ENCODE data around the gene UNC13D. TPM values are rescaled to one million over a fixed set of nuclear protein-coding genes. Genes with fewer than 3 reads are reported as not detected.

UNC13D gene
- total RNA-seq, 3 donors from 2014 or later: 5.6 to 15.5 (median 8.5) TPM

GRCh38 chr17:75814900-75815373, 29.3 kb downstream of the UNC13D start:
- peaks cover 9% of the 10 kb centered on the region for H3K36me3 ChIP-seq
- peaks cover 0 to under 1% of the 10 kb centered on the region in 2 donors for H3K4me1 ChIP-seq
- no peak overlapping the region for H3K4me3 ChIP-seq
- no peak for DNase-seq (ENCODE audit: low spot score in 2 of 2)
- intact Hi-C loops (cut with DNase I; ENCODE audit: low total_unique reads): no loop called here
- peak overlapping the region; percentile 10 to 61 for H3K27ac ChIP-seq
- no peaks in the 10 kb centered on the region for H3K27me3 ChIP-seq
- TF ChIP-seq POLR2A (IDR thresholded peaks at IDR 0.05): no peak
- no peak for TF ChIP-seq POLR2AphosphoS5 (IDR thresholded peaks at IDR 0.05)
- TF ChIP-seq CTCF (IDR thresholded peaks at IDR 0.05): no peak
- H3K9me3 ChIP-seq: no peaks in the 10 kb centered on the region

GRCh38 chr17:75814021-75814395, 30.2 kb downstream of the UNC13D start:
- intact Hi-C loops (cut with DNase I; ENCODE audit: low total_unique reads): no loop called here
- Histone ChIP-seq H3K9me3 (no peaks in the 10 kb centered on the region), H3K27ac (no peak overlapping the region), H3K36me3 (peaks cover 4% of the 10 kb centered on the region), H3K4me3 (no peak overlapping the region), H3K27me3 (no peaks in the 10 kb centered on the region), H3K4me1 (peaks cover 7 to 9% of the 10 kb centered on the region in 2 donors)
- DNase-seq (ENCODE audit: low spot score in 2 of 2): no peak
- TF ChIP-seq CTCF (IDR thresholded peaks at IDR 0.05) (no peak), POLR2AphosphoS5 (IDR thresholded peaks at IDR 0.05) (no peak), POLR2A (IDR thresholded peaks at IDR 0.05) (no peak)

- peak in 1 of 2 donors; percentile 31 for DNase-seq (ENCODE audit: low spot score in 2 of 2)
- TF ChIP-seq POLR2AphosphoS5 (IDR thresholded peaks at IDR 0.05) (no peak), CTCF (IDR thresholded peaks at IDR 0.05) (no peak), POLR2A (IDR thresholded peaks at IDR 0.05) (no peak)
- Histone ChIP-seq H3K9me3 (no peaks in the 10 kb centered on the region), H3K36me3 (peaks cover 4% of the 10 kb centered on the region), H3K27me3 (no peaks in the 10 kb centered on the region), H3K4me3 (no peak overlapping the region), H3K27ac (peak overlapping the region in 1 of 2 donors; percentile 29), H3K4me1 (peaks cover 9 to 10% of the 10 kb centered on the region in 2 donors)
- intact Hi-C loops (cut with DNase I; ENCODE audit: low total_unique reads): no loop called here
Observed at GRCh38 chr17:75813081-75814020, 30.9 kb downstream of the UNC13D start.

GRCh38 chr17:75812096-75813013, 31.8 kb downstream of the UNC13D start:
- H3K27ac ChIP-seq: peak overlapping the region in 1 of 2 donors; percentile 29
- peaks cover 4% of the 10 kb centered on the region for H3K36me3 ChIP-seq
- H3K4me1 ChIP-seq: peaks cover 9 to 18% of the 10 kb centered on the region in 2 donors
- intact Hi-C loops (cut with DNase I; ENCODE audit: low total_unique reads): no loop called here
- H3K4me3 ChIP-seq: no peak overlapping the region
- peak in 1 of 2 donors; percentile 43 for DNase-seq (ENCODE audit: low spot score in 2 of 2)
- TF ChIP-seq CTCF (IDR thresholded peaks at IDR 0.05) (no peak), POLR2AphosphoS5 (IDR thresholded peaks at IDR 0.05) (no peak), POLR2A (IDR thresholded peaks at IDR 0.05) (no peak)
- H3K27me3 ChIP-seq: no peaks in the 10 kb centered on the region
- no peaks in the 10 kb centered on the region for H3K9me3 ChIP-seq
